ENCODE measurements around the gene ZNF426. TPM values are rescaled to one million over a fixed set of nuclear protein-coding genes. Genes with fewer than 3 reads are reported as not detected.

The ZNF426 gene
- total RNA-seq, 1 donor from 2014 or later = 31.1 TPM

- Mint-ChIP-seq H3K36me3 (ENCODE audit: low read depth, unreplicated experiment) (peaks cover 13% of the 10 kb centered on the region), H3K4me3 (ENCODE audit: unreplicated experiment) (no peak overlapping the region), H3K4me1 (ENCODE audit: unreplicated experiment) (no peaks in the 10 kb centered on the region), H3K9me3 (ENCODE audit: unreplicated experiment) (peaks cover 41% of the 10 kb centered on the region), H3K27me3 (ENCODE audit: unreplicated experiment) (no peaks in the 10 kb centered on the region), H3K27ac (ENCODE audit: unreplicated experiment) (no peak overlapping the region)
- no peak for DNase-seq (ENCODE audit: low spot score)
- no peak for TF ChIP-seq CTCF (IDR thresholded peaks at IDR 0.05; ENCODE audit: unreplicated experiment)
Measured at GRCh38 chr19:9507285-9507684, 31.2 kb downstream of the ZNF426 start.

- TF ChIP-seq CTCF (IDR thresholded peaks at IDR 0.05; ENCODE audit: unreplicated experiment) = no peak
- peaks cover 19% of the 10 kb centered on the region for H3K9me3 Mint-ChIP-seq (ENCODE audit: unreplicated experiment)
- no peak overlapping the region for H3K27ac Mint-ChIP-seq (ENCODE audit: unreplicated experiment)
- DNase-seq (ENCODE audit: low spot score) = no peak
- no peaks in the 10 kb centered on the region for H3K27me3 Mint-ChIP-seq (ENCODE audit: unreplicated experiment)
- H3K4me3 Mint-ChIP-seq (ENCODE audit: unreplicated experiment) = no peak overlapping the region
- H3K4me1 Mint-ChIP-seq (ENCODE audit: unreplicated experiment) = no peaks in the 10 kb centered on the region
- no peaks in the 10 kb centered on the region for H3K36me3 Mint-ChIP-seq (ENCODE audit: low read depth, unreplicated experiment)
Measured at GRCh38 chr19:9500796-9501195, 37.6 kb downstream of the ZNF426 start.

GRCh38 chr19:9498183-9498902 lies 40.1 kb downstream of the ZNF426 start, which contains the start of gene ZNF560:
TSS of gene ZNF560 (minus strand) at chr19:9498616. CDS start at chr19:9475313, 23,303 bp downstream.
- Mint-ChIP-seq H3K4me3 (ENCODE audit: unreplicated experiment) (no peak within 1 kb of the TSS), H3K9me3 (ENCODE audit: unreplicated experiment) (peaks cover 23% of the 10 kb centered on the region), H3K27ac (ENCODE audit: unreplicated experiment) (no peak within 1 kb of the TSS), H3K4me1 (ENCODE audit: unreplicated experiment) (no peaks in the 10 kb centered on the region), H3K27me3 (ENCODE audit: unreplicated experiment) (no peaks in the 10 kb centered on the region), H3K36me3 (ENCODE audit: low read depth, unreplicated experiment) (no peaks in the 10 kb centered on the region)
- DNase-seq (ENCODE audit: low spot score) = no peak
- no peak for TF ChIP-seq CTCF (IDR thresholded peaks at IDR 0.05; ENCODE audit: unreplicated experiment)

GRCh38 chr19:9494096-9494495 lies 44.3 kb downstream of the ZNF426 start:
- H3K36me3 Mint-ChIP-seq (ENCODE audit: low read depth, unreplicated experiment) = peaks cover 7% of the 10 kb centered on the region

More at GRCh38 chr19:9494096-9494495, 44.3 kb downstream of the ZNF426 start:
- Mint-ChIP-seq H3K4me1 (ENCODE audit: unreplicated experiment) (no peaks in the 10 kb centered on the region), H3K27ac (ENCODE audit: unreplicated experiment) (no peak overlapping the region), H3K4me3 (ENCODE audit: unreplicated experiment) (no peak overlapping the region), H3K27me3 (ENCODE audit: unreplicated experiment) (no peaks in the 10 kb centered on the region), H3K9me3 (ENCODE audit: unreplicated experiment) (peaks cover 34% of the 10 kb centered on the region)
- no peak for DNase-seq (ENCODE audit: low spot score)
- TF ChIP-seq CTCF (IDR thresholded peaks at IDR 0.05; ENCODE audit: unreplicated experiment) = no peak
